8988T (cell line): Measurements from ENCODE around the gene CSF2.

Experiments used
- DNase-seq: peaks from one replicate; pipeline ENCODE4 v3.0.0; 2011

CSF2 gene

GRCh38 chr5:132070460-132071337 is 2.9 kb upstream of the CSF2 start:
- DNase-seq = no peak

DNA sequence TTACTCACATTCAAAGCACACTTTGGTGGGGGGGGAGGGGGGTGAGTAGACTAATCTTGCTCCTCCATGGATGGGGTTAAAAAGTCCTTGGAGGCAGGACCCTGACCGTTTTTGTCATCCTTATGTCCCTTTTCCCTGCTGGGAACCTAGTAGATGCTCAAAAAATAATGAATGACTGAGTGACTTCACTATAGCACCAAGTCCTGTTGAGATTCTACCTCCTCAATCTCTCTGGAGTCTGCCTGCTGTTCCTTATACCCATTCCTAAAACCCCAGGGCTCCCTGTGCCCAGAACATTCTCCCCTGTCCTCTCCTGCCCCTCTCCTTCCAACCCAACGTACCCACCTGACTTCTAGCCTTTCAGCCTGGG is 2.3 kb upstream of the CSF2 start:
- DNase-seq = no peak

GRCh38 chr5:132072070-132072469 is 1.5 kb upstream of the CSF2 start:
- no peak for DNase-seq

DNA sequence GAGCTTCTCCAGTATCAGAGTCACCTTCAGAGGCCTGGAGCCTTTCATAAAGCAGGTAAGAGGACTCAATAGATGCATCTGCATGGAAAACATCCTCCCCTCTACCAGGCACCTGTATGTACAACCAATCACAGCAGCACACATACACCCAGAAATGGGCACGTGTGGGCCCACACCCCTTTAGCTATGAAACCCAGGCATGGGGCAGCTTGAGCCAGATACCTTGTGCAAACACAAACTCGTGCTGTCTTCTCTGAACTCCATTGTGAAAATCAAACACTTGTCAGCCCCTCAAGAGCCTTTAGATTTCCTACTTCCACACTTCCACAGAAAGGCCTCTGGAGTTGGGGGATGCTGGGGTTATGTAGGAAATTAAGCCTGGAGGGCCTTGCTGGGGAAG is 1.1 kb upstream of the CSF2 start:
- DNase-seq = no peak

DNA sequence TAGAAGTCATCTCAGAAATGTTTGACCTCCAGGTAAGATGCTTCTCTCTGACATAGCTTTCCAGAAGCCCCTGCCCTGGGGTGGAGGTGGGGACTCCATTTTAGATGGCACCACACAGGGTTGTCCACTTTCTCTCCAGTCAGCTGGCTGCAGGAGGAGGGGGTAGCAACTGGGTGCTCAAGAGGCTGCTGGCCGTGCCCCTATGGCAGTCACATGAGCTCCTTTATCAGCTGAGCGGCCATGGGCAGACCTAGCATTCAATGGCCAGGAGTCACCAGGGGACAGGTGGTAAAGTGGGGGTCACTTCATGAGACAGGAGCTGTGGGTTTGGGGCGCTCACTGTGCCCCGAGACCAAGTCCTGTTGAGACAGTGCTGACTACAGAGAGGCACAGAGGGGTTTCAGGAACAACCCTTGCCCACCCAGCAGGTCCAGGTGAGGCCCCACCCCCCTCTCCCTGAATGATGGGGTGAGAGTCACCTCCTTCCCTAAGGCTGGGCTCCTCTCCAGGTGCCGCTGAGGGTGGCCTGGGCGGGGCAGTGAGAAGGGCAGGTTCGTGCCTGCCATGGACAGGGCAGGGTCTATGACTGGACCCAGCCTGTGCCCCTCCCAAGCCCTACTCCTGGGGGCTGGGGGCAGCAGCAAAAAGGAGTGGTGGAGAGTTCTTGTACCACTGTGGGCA is 642 bp downstream of the CSF2 start:
- DNase-seq = no peak

GRCh38 chr5:132074772-132075718 is 1.5 kb downstream of the CSF2 start:
- no peak for DNase-seq

- DNase-seq = no peak
Observed at GRCh38 chr5:132075719-132076077, 2.1 kb downstream of the CSF2 start.

DNA sequence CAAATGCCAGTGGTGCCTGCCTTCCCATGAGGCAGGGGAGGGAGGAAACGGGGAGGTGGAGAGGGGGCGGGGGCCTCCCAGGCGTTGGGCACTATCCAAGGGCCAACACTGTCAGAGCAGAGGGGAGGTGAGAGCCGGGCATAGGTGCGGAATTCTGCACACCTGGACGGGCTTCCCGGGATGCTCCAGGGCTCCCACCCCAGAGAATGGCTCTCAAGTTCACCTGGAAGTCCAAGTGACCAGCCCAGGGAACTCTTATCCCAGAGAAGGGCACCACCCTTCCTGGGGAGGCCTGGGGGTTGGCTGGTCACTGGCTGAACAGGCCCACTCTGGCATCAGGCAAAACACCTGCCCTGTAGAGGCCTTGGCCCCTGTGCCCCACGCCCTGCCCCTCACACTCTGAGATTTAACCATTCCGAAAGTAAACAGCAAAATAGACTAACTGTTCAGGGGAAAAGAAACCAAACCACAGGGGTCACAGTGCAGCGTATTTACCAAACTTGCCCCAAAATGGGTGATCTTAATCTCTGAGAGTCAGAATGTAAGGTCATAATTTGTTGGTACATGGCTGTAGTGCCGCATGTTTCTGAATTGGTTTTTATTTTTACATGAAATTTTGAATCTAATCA is 2.7 kb downstream of the CSF2 start:
- no peak for DNase-seq

DNA sequence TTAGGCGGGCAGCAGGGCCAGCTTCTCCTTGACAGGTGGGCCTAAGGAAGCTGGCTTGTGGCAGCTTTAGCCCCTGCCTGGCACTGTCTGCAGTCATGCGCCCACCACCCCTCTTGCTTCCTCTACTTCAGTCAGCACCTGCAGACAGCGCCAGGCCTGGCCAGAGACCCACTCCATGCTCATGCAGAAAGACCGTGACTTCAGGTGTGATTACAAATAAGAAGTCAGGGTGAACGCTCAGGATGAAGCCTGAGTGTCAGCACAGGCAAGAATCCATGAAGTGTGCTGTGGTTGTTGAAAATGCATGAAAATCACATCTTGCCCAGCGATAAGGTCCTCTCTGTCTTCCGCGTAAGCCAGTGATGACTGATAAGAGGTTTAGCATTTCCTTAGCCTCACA is 3.4 kb downstream of the CSF2 start:
- DNase-seq = no peak

GRCh38 chr5:132079081-132079480 is 5.5 kb downstream of the CSF2 start:
- DNase-seq = no peak

DNA sequence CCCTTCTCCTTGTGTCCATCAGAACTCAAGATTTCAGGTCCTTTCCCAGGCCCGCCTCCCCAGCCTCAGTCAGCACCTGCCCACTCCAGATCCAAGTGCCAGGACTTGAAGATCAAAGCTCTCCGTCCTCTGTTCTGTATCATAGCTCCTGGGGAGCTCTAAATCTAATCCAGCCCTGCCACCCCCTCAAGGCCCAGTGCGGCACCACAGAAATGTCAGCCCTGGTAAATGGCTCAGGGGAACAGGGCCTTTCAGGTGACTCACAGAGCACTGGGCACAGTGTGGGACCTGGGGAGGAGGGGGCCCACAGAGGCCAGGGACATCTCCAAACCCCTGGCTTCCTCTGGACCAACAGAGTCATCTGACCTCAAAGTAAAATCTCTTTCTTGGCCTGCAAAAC is 6.0 kb downstream of the CSF2 start:
- no peak for DNase-seq

DNA sequence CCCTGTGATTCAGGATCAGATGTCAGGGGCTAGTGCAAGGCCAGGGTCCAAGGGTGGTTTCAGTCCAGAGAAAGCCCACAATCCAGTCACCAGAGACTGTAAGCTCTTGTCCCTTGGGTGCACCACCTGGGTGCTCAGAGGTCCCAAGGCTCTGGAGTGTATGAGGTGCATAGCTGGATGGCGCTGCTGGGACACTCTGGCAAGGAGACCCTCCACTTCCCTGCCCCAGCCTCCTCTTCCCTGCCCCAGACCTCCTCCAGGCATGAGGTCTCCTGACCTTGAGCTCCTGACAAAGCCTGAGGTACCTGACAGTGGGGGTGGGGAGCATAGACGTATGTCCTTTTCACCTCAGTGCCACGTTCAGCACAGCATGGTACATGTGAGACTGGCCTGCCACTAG is 7.0 kb downstream of the CSF2 start:
- DNase-seq = no peak

DNA sequence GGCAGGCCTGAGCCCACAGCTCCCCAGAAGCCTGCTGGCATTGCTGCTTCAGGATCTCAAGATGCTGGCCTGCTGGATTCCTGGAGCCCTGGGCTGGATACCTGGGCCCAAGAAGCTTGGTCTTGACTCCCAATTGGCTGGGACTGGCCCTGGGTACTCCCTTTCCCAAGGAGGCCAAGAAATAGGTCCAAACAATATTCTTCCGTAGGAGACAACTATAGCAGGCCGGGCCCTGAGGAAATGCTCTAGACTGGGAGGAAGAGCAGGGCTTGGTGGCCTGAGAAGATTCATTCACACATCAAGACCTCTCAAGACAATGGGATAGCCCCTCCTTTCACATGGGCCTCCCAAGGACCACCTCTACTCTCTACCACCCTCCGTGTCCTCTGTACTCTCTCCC is 7.9 kb downstream of the CSF2 start:
- no peak for DNase-seq

- DNase-seq = no peak
Observed at GRCh38 chr5:132082329-132083023, 8.9 kb downstream of the CSF2 start.

- DNase-seq = no peak
Observed at GRCh38 chr5:132083071-132083678, 9.6 kb downstream of the CSF2 start.

- no peak for DNase-seq
Observed at GRCh38 chr5:132085686-132086085, 12.1 kb downstream of the CSF2 start.

DNA sequence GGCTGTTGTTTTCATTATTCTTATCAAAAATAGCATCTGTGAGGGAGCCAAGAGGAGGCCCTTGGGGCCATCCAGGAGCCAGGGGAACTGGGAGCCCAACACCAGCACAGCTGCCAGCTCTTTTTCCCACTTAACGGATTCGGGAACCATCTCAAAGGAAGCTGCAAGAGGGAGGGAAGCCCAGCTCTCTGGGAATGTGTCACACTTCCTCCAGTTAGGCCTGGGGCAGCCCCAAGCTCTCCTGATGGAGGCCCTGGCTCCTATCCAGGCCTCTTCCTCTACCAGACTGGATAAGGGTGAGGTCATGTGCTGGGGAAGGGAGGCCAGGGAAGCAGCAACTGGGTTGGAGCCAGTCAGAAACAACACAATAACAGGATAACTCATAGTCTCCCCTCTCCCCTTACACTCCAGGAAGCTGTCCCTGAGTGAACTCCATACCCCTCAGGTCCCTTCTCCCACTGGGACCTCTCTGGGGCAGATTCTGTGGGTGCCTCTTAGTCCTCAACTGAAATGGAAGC is 12.7 kb downstream of the CSF2 start:
- DNase-seq = no peak

DNA sequence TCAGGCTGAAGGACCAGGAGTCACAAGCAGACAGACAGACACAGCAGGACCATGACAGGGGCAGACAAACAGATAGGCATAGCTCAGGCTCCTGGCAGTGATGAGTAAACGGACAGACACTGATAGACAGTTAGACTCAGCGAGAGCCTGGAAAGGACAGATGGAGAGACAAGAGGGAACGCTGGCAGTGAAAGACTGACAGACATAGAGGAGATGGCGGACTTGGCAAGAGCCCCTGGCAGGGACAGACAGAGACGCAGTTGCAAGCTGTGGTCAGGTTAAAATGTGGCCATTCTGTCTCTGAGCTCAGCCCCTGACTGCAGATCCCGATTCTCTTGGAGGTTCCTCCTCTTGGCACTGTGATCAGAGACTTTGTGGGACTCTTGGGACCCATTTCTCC is 13.6 kb downstream of the CSF2 start:
- no peak for DNase-seq

DNA sequence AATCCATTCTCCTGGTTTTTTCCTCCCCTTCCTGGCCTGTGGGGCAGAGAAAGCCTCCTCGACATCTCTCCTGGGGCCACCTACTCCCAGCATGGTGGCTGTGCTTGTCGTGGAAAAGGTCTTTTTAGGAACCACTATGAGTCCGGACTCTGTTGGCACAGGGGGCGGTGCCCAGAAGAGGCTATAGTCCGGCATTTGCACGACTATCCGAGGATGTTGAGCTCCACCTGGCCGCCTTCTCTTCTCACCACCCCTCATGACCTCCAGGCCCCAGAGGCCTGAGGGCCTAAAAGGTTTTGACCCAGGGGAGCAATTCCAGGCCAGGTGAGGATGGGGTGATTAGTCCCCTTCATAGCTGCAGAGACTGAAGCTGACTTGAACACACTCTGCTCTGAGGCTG is 14.1 kb downstream of the CSF2 start:
- no peak for DNase-seq

GRCh38 chr5:132089363-132089762 is 15.8 kb downstream of the CSF2 start:
- DNase-seq = no peak

DNA sequence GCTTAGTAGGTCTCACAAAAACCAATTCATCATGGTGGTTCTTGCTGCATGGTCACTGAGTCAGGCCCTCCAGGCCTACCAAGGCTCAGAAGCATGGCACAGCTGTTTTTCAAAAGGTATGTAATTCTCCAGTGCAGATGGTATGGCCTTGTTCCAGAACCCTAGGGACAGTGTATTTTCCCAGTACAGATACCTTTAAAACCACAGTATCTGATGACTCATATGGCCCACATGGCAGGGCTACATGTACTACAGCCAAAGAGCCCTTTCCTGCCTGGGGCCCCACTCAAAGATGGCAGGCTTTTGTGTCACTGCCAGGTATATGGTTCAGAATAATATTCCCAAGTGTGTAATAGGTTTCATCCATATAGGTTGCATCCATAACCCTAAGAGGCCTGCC is 16.5 kb downstream of the CSF2 start:
- DNase-seq = no peak

- DNase-seq = no peak
Observed at GRCh38 chr5:132093271-132093670, 19.7 kb downstream of the CSF2 start.
